Activated CD8-positive, alpha-beta T cell treated with anti-CD3 and anti-CD28 coated beads for 36 hours (primary cell): ENCODE measurements around the gene PTGES. TPM values are rescaled to one million over a fixed set of nuclear protein-coding genes. Genes with fewer than 3 reads are reported as not detected.
"Not testable (repeated sequence)": the region's sequence is repeated elsewhere in the genome, so short reads cannot be mapped to it uniquely, and the experiment has no call there.

Experiments used
- ATAC-seq: fragments of 200-7000 bp; cut with Tn5 transposase; one replicate; pipeline ENCODE4 v1.10.0; 2021; ENCODE audit warnings: mild to moderate bottlenecking, moderate library complexity
- CTCF ChIA-PET: fragments of 350-600 bp; sonication (Branson Sonifier 250); formaldehyde crosslinking; loops from one replicate; lab custom pipeline; 2021; ENCODE audit warnings: antibody characterized with exemption; lab: Charles Lee
- POLR2A ChIA-PET: fragments of 350-600 bp; sonication (Branson Sonifier 250); formaldehyde crosslinking; loops from one replicate; lab custom pipeline; 2021; ENCODE audit warnings: antibody characterized with exemption; lab: Charles Lee
- DNase-seq: peaks from one replicate; pipeline ENCODE4 v3.0.0-alpha.2; 2020
- H3K27ac Mint-ChIP-seq: one replicate; pipeline ENCODE4 v1.8.0; 2021; ENCODE audit warnings: mild to moderate bottlenecking, mixed read lengths
- H3K27me3 Mint-ChIP-seq: one replicate; pipeline ENCODE4 v1.8.0; 2021; ENCODE audit warnings: mixed read lengths
- H3K36me3 Mint-ChIP-seq: one replicate; pipeline ENCODE4 v1.8.0; 2021; ENCODE audit warnings: low read depth, mixed read lengths
- H3K4me1 Mint-ChIP-seq: one replicate; pipeline ENCODE4 v1.8.0; 2021; ENCODE audit warnings: low read depth, mixed read lengths
- H3K4me3 Mint-ChIP-seq: one replicate; pipeline ENCODE4 v1.8.0; 2021; ENCODE audit warnings: mild to moderate bottlenecking, moderate library complexity, mixed read lengths
- H3K9me3 Mint-ChIP-seq: one replicate; pipeline ENCODE4 v1.8.0; 2021; ENCODE audit warnings: mixed read lengths
- intact Hi-C: fragments of 100-400 bp; cut with micrococcal nuclease; formaldehyde crosslinking; loops from one replicate; pipeline ENCODE4 v1.10.0; 2022
- total RNA-seq, 2 experiments: library from RNA; stranded (reverse); gene quantifications; one replicate each; pipeline ENCODE4 v1.2.3, GENCODE V29; 2021
- TF ChIP-seq, protein P1 (sequence below): fragments of 200-600 bp; IDR thresholded peaks from one replicate; pipeline ENCODE4 v1.8.0; 2022; ENCODE audit warnings: antibody characterized with exemption, mild to moderate bottlenecking

PTGES gene
- total RNA-seq, 2 experiments from 2014 or later: 0.20 to 0.56 TPM

DNA sequence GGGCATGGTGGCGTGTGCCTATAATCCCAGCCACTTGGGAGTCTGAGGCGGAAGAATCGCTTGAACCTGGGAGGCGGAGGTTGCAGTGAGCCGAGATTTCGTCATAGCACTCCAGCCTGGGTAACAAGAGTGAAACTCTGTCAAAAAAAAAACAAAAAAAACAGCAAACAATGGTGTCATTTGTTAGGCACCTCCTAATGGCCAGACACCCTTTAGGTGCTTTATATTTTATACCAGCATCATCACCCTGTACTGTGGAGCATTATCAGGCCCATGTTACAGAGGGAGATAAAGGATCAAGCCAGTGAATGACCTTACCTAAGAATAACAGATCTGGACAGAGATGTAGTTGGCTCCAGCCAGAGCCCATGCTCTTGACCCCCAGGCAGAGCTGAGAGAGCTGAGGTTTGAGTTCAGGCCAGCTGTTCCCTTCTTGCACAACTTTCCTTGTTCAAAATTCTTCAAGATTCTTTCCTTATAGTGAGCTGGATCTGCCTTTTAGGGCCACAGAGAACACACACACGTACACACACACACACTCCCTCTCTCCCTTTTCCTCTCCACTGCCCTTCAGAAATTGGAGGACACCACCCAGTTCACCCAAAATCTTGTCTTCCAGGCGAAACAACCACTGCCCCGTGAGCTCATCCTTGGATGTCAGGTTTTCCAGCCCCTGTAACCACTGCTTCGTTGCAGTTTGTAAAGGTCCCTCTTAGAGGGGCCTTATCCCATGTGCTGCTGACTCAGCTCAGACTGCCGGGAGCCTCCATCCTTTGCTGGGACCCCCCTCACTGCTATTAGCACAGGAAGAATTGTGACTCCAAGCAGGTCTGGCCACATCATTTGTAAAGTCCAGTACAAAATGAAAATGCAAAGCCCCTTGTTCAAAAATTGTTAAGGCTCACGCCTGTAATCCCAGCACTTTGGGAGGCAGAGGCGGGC, 10.4 kb upstream of the PTGES start:
- ATAC-seq (no peak), DNase-seq (no peak)
- Mint-ChIP-seq H3K4me1 (peaks cover 3% of the 10 kb centered on the region), H3K27ac (no peak overlapping the region), H3K4me3 (no peak overlapping the region), H3K36me3 (no peaks in the 10 kb centered on the region), H3K9me3 (no peaks in the 10 kb centered on the region), H3K27me3 (no peaks in the 10 kb centered on the region)
- intact Hi-C loops: no loop called here
- TF ChIP-seq, protein P1, sequence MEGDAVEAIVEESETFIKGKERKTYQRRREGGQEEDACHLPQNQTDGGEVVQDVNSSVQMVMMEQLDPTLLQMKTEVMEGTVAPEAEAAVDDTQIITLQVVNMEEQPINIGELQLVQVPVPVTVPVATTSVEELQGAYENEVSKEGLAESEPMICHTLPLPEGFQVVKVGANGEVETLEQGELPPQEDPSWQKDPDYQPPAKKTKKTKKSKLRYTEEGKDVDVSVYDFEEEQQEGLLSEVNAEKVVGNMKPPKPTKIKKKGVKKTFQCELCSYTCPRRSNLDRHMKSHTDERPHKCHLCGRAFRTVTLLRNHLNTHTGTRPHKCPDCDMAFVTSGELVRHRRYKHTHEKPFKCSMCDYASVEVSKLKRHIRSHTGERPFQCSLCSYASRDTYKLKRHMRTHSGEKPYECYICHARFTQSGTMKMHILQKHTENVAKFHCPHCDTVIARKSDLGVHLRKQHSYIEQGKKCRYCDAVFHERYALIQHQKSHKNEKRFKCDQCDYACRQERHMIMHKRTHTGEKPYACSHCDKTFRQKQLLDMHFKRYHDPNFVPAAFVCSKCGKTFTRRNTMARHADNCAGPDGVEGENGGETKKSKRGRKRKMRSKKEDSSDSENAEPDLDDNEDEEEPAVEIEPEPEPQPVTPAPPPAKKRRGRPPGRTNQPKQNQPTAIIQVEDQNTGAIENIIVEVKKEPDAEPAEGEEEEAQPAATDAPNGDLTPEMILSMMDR: no peak
- POLR2A ChIA-PET: interaction anchor here (0.7 to 1.2 kb wide), 2 partner anchors 7 to 41 kb away, joined by 3 to 5 read pairs; no protein-coding TSS in a partner anchor
- CTCF ChIA-PET: interaction anchor here (0.8 to 1.6 kb wide), 4 partner anchors 26 to 620 kb away, joined by 3 to 6 read pairs (median 4); no protein-coding TSS in a partner anchor

DNA sequence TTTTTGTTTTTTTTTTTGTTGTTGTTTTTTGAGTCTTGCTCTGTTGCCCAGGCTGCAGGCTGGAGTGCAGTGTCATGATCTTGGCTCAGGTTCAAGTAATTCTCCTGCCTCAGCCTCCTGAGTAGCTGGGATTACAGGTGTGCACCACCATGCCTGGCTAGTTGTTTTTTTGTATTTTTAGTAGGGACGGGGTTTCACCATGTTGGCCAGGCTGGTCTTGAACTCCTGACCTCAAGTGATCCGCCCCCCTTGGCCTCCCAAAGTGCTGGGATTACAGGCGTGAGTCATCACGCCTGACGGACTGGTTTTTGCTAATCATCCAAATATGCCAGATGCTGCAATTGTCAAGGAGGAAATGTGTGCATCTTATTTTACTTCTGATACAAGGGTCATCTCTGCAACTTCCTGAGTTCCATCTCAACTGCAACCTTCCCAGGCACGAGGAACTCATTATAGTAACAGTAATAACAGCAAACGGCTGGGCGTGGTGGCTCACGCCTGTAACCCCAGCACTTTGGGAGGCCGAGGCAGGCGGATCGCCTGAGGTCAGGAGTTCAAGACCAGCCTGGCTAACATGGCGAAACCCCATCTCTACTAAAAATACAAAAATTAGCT, 9.6 kb upstream of the PTGES start:
- H3K9me3 Mint-ChIP-seq, H3K36me3 Mint-ChIP-seq, H3K4me3 Mint-ChIP-seq, ATAC-seq, H3K27ac Mint-ChIP-seq, H3K4me1 Mint-ChIP-seq, H3K27me3 Mint-ChIP-seq, DNase-seq, intact Hi-C loops: not testable (repeated sequence)
- CTCF ChIA-PET: interaction anchor here (0.9 to 1.6 kb wide), 3 partner anchors 10 to 36 kb away, joined by 3 to 5 read pairs (median 4); no protein-coding TSS in a partner anchor
- POLR2A ChIA-PET: interaction anchor here (1.1 kb wide), 1 partner anchor 14 kb away, joined by 3 read pairs; no protein-coding TSS in a partner anchor

DNA sequence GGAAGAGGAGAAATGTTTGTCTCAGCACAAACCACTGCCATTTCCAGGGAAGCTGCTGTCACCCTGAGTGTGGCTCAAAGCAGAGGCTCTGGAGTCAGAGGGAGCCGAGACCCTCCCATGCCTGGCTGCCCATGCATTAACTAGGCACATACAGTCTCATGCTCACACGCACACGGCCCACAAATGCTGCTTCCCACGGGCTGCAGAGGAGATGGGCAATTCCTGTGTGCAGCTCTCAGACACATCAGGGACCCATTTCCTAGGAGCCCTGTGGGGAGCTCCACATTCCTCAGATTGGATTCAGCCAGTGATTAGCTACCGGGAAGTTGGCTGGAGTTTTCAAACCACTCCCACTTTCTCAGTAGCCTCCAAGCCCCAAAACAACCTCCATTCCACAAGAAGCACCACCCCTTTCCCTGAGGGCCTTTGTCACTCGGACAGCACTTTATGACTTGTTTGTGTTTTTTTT, 9.1 kb upstream of the PTGES start:
- peaks cover 9% of the 10 kb centered on the region for H3K4me1 Mint-ChIP-seq
- POLR2A ChIA-PET: interaction anchor here (1.1 kb wide), 1 partner anchor 15 kb away, joined by 3 read pairs; no protein-coding TSS in a partner anchor
- DNase-seq (no peak), ATAC-seq (no peak)
- CTCF ChIA-PET: interaction anchor here (0.9 to 1.6 kb wide), 2 partner anchors 11 to 24 kb away, joined by 3 to 4 read pairs; no protein-coding TSS in a partner anchor
- no peaks in the 10 kb centered on the region for H3K36me3 Mint-ChIP-seq
- H3K27me3 Mint-ChIP-seq: no peaks in the 10 kb centered on the region
- no peaks in the 10 kb centered on the region for H3K9me3 Mint-ChIP-seq
- H3K27ac Mint-ChIP-seq: no peak overlapping the region
- TF ChIP-seq, protein P1: no peak
- no peak overlapping the region for H3K4me3 Mint-ChIP-seq
- intact Hi-C loops: no loop called here

DNA sequence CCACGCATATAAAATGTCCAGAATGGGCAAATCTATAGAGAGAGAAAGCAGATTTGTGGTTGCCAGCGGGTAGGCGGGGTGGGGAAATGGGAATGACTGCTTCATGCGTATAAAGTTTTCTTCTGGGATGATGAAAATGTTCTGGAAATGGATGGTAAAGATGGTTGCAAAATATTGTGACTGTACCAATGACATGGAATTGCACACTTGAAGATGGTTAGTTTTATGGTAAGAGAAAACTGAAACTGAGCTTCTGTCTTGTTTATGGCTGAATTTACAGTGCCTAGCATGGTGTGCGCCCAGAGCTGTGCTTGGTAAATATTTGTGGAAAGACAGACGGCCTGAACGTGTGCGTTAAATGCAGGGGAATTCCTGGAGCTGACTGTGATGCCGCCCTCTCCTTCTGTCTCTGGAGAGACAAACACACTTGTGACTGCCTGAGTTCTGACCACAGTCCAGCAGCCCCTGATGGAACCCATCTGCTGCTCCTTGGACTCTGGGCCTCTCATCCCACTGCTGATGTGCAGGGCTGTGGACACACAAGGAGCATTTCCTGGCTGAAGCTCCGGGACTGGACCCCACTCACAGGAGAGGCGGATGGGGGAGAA, 8.6 kb upstream of the PTGES start:
- ChIA-PET CTCF (interaction anchor here (0.9 kb wide), 1 partner anchor 11 kb away, joined by 3 read pairs; no protein-coding TSS in a partner anchor), POLR2A (interaction anchor here (1.1 kb wide), 1 partner anchor 15 kb away, joined by 3 read pairs; no protein-coding TSS in a partner anchor)
- Mint-ChIP-seq H3K27ac (no peak overlapping the region), H3K4me3 (no peak overlapping the region), H3K9me3 (no peaks in the 10 kb centered on the region), H3K36me3 (no peaks in the 10 kb centered on the region), H3K27me3 (no peaks in the 10 kb centered on the region), H3K4me1 (peaks cover 9% of the 10 kb centered on the region)
- TF ChIP-seq, protein P1: no peak
- DNase-seq: no peak
- ATAC-seq: no peak
- intact Hi-C loops: no loop called here

DNA sequence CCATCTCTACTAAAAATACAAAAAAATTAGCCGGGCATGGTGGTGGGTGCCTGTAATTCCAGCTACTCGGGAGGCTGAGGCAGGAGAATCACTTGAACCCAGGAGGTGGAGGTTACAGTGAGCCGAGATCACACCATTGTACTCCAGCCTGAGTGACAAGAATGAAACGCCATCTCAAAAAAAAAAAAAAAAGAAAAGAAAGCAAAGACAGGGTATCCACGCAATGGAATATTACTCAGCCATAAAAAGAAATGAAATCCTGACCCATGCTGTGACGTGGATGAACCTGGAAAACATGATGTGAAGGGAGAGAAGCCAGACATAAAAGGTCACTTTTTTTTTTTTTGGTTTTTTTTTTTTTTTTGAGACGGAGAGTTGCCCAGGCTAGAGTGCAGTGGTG, 7.9 kb upstream of the PTGES start:
- H3K4me1 Mint-ChIP-seq, H3K36me3 Mint-ChIP-seq, H3K4me3 Mint-ChIP-seq, intact Hi-C loops, ATAC-seq, H3K9me3 Mint-ChIP-seq, H3K27ac Mint-ChIP-seq, DNase-seq, H3K27me3 Mint-ChIP-seq, POLR2A ChIA-PET: not testable (repeated sequence)
- CTCF ChIA-PET: interaction anchor here (2.2 kb wide), 1 partner anchor 34 kb away, joined by 13 read pairs; no protein-coding TSS in a partner anchor
